Stimulated activated CD8-positive, alpha-beta memory T cell treated with anti-CD3 and anti-CD28 coated beads, Interleukin-4, amount 100 ng/mL, for 1 hour (primary cell): ENCODE measurements around the gene PRDM10.

Source experiments
- DNase-seq, 2 donors: peaks; one replicate each; pipeline ENCODE4 v3.0.0-alpha.2; 2020; ENCODE audit warnings: low read depth in 2 of 2, low spot score in 1 of 2

Gene PRDM10

GRCh38 chr11:130006929-130007328 lies 4.3 kb upstream of the PRDM10 start:
- DNase-seq: no peak

- DNase-seq: no peak
Observed at GRCh38 chr11:130003717-130004001, 1.0 kb upstream of the PRDM10 start.

- peak; percentile 75 to 82 for DNase-seq
Observed at GRCh38 chr11:130002846-130003716, 446 bp upstream of the PRDM10 start.

- peak in 1 of 2 donors; percentile 4 for DNase-seq
Observed at GRCh38 chr11:130001461-130002351, 929 bp downstream of the PRDM10 start.

GRCh38 chr11:130000552-130001176 lies 2.0 kb downstream of the PRDM10 start:
- no peak for DNase-seq

GRCh38 chr11:129999407-129999806 lies 3.2 kb downstream of the PRDM10 start:
- no peak for DNase-seq

GRCh38 chr11:129998905-129999304 lies 3.7 kb downstream of the PRDM10 start:
- DNase-seq: no peak

GRCh38 chr11:129998107-129998506 lies 4.5 kb downstream of the PRDM10 start:
- no peak for DNase-seq

- no peak for DNase-seq
Observed at GRCh38 chr11:129997513-129997912, 5.1 kb downstream of the PRDM10 start.

GRCh38 chr11:129996113-129996870 lies 6.3 kb downstream of the PRDM10 start:
- DNase-seq: no peak

- DNase-seq: no peak
Observed at GRCh38 chr11:129995163-129995562, 7.5 kb downstream of the PRDM10 start.

GRCh38 chr11:129992161-129992944 lies 10.3 kb downstream of the PRDM10 start:
- peak in 1 of 2 donors; percentile 4 for DNase-seq

GRCh38 chr11:129989149-129989813 lies 13.4 kb downstream of the PRDM10 start:
- DNase-seq: no peak

GRCh38 chr11:129987950-129988349 lies 14.7 kb downstream of the PRDM10 start:
- DNase-seq: no peak

GRCh38 chr11:129985823-129986222 lies 16.8 kb downstream of the PRDM10 start:
- no peak for DNase-seq

GRCh38 chr11:129980086-129980485 lies 22.5 kb downstream of the PRDM10 start:
- no peak for DNase-seq

GRCh38 chr11:129979046-129979605 lies 23.5 kb downstream of the PRDM10 start:
- no peak for DNase-seq

- DNase-seq: no peak
Observed at GRCh38 chr11:129978447-129978846, 24.2 kb downstream of the PRDM10 start.

GRCh38 chr11:129976328-129976727 lies 26.3 kb downstream of the PRDM10 start:
- DNase-seq: no peak
